Retinal pigment epithelial cell (primary cell): ENCODE data around the gene SLC15A2.

Experiments
- DNase-seq: peaks from one replicate; pipeline ENCODE4 v3.0.0-alpha.2; 2010; ENCODE audit warnings: low read depth
- H3K4me3 ChIP-seq: 2 replicates; pipeline ENCODE4 v1.5.1; 2011; ENCODE audit warnings: mild to moderate bottlenecking, low read length, control low read depth, moderate library complexity
- CTCF ChIP-seq: conservative IDR thresholded peaks from 2 replicates; pipeline ENCODE4 v1.5.1; 2011; ENCODE audit warnings: low read depth, low read length, control low read depth, inconsistent platforms

The SLC15A2 gene

GRCh38 chr3:121963608-121964007, 69.4 kb downstream of the SLC15A2 start:
- no peak for DNase-seq
- no peak overlapping the region for H3K4me3 ChIP-seq
- no peak for TF ChIP-seq CTCF

DNA sequence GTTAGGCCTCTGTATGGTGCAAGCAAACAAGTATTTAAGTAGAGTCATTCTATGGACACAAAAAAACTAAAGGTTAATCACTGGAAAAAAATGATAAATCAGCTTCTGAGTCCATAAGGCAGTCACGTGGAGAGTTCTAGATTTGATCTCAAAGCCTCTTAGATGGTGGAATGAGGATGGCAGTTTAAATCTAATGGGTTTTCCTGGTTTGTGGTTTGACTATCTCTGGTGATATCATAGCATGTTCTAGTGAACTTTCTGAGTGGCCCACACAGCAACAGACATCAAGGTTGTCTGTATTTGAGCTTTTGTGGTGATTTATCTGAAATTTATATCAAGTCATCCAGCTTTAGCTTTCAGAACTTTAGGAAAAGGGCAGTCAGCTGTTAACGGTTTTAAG, 75.4 kb downstream of the SLC15A2 start:
- DNase-seq = no peak
- H3K4me3 ChIP-seq = no peak overlapping the region
- no peak for TF ChIP-seq CTCF

DNA sequence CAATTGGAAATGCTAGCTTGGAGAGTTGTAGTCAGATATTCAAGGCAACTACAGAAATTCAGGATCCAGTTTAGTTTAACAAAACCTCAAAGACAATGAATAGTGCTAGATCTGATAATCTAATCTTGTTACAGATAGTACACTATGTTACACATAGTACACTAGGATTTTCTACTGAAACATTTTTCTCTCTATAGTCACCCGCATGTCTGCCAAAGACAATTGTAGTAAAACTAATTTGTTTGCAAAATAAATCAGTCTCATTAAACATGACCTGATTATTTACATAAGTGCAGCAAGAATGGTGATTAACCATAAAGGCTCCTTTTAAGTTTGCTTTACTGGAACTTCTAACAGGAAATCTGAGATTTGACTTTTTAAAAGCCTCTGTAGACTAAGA, 75.8 kb downstream of the SLC15A2 start:
- DNase-seq = no peak
- TF ChIP-seq CTCF = no peak
- H3K4me3 ChIP-seq = no peak overlapping the region

- no peak for DNase-seq
- no peak for TF ChIP-seq CTCF
- H3K4me3 ChIP-seq = no peak overlapping the region
Observed at GRCh38 chr3:121974601-121975111, 80.5 kb downstream of the SLC15A2 start.

- no peak for DNase-seq
- no peak for TF ChIP-seq CTCF
- H3K4me3 ChIP-seq = no peak overlapping the region
Observed at GRCh38 chr3:121975702-121976302, 81.6 kb downstream of the SLC15A2 start.

DNA sequence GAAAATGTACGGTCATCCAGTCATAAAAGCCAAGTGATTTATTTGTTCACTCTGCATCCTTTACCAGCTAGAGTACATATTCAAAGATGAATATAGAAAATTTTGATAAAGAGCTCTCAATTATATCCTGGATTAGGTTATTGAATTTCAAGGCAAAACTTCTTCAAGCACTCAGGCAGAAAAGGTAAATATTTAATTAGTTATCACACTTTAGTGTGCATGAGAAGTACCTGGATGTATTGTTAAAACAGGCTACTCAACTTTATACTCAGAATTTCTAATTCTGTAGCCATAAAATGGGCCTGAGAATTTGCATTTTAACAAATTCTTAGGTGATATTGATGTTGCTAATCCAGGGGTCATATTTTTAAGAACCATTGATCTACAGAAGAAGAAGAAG, 82.5 kb downstream of the SLC15A2 start:
- no peak overlapping the region for H3K4me3 ChIP-seq
- no peak for TF ChIP-seq CTCF
- no peak for DNase-seq

DNA sequence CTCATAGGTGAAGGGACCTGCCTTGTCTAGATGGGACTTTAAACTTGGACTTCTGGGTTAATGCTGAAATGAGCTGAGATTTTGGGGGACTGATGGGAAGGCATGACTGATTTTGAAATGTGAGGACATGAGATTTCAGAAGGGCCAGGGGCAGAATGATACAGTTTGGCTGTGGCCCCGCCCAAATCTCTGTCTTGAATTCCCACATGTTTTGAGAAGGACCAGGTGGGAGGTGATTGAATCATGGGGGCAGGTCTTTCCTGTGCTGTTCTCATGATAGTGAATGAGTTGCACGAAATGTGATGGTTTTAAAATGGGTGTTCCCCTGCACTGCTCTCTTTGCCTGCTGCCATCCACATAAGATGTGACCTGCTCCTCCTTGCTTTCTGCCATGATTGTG, 85.0 kb downstream of the SLC15A2 start:
- H3K4me3 ChIP-seq = no peak overlapping the region
- no peak for DNase-seq
- no peak for TF ChIP-seq CTCF
